Measurements from ENCODE around the gene TFF3.

GRCh38 chr21:42357307-42357706 lies 42.1 kb upstream of the TFF3 start:
- no peak for TF ChIP-seq EZH2 (IDR thresholded peaks at IDR 0.05)
- TF ChIP-seq CTCF (IDR thresholded peaks at IDR 0.05) = no peak
- TF ChIP-seq EZH2phosphoT487 (IDR thresholded peaks at IDR 0.05) = no peak
